ENCODE results near the gene SNX10.

DNA sequence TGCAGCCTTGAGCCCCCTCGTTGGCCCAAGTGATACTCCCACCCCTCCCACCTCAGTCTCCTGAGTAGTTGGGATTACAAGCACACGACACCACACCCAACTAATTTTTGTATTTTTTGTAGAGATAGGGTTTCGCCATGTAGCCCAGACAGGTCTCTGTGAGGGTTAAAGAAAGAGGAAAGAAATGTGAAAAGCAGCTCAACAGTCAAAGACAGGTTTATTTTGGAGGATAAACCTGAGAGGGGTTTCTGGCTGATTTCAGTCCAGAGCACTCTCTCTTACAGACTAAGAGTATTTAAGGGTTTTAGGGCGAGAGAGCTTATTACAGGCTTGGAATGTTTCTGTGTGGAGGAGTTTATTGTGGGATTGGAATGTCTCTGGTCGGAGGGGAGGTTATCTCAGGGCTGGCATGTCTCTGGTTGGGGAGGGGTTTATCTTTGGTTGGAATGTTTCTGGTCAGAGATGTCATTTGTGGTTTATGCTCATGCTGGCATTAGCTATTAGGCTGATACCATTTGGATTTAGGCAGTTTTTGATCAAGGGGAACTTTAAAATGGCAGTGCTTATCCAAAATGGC, 26.1 kb upstream of the SNX10 start:
- TF ChIP-seq EZH2 (IDR thresholded peaks at IDR 0.05; ENCODE audit: low read length, unreplicated experiment) (no peak), EZH2phosphoT487 (IDR thresholded peaks at IDR 0.05; ENCODE audit: borderline replicate concordance, low read length) (no peak)
- TF ChIP-seq, protein P1, sequence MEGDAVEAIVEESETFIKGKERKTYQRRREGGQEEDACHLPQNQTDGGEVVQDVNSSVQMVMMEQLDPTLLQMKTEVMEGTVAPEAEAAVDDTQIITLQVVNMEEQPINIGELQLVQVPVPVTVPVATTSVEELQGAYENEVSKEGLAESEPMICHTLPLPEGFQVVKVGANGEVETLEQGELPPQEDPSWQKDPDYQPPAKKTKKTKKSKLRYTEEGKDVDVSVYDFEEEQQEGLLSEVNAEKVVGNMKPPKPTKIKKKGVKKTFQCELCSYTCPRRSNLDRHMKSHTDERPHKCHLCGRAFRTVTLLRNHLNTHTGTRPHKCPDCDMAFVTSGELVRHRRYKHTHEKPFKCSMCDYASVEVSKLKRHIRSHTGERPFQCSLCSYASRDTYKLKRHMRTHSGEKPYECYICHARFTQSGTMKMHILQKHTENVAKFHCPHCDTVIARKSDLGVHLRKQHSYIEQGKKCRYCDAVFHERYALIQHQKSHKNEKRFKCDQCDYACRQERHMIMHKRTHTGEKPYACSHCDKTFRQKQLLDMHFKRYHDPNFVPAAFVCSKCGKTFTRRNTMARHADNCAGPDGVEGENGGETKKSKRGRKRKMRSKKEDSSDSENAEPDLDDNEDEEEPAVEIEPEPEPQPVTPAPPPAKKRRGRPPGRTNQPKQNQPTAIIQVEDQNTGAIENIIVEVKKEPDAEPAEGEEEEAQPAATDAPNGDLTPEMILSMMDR (conservative IDR thresholded peaks at IDR 0.05; ENCODE audit: low read depth, low read length): no peak

Data from PC-3 (cell line).